Breast epithelium (tissue), 4 donors: ENCODE measurements around the gene ETV2. TPM values are rescaled to one million over a fixed set of nuclear protein-coding genes. Genes with fewer than 3 reads are reported as not detected.
"Not testable (repeated sequence)": the region's sequence is repeated elsewhere in the genome, so short reads cannot be mapped to it uniquely, and the experiment has no call there.

Source experiments
- DNase-seq, 2 donors: peaks; one replicate each; pipeline ENCODE4 v3.0.0-alpha.2; 2019; ENCODE audit warnings: low spot score in 2 of 2
- H3K27ac ChIP-seq, 2 donors: fragments of 200-600 bp; sonication (generic) in 1 of 2; one replicate each; pipeline ENCODE4 v1.5.1; 2016 to 2019; ENCODE audit warnings: mild to moderate bottlenecking in 1 of 2
- H3K27me3 ChIP-seq, 2 donors: fragments of 200-600 bp; sonication (generic) in 1 of 2; one replicate each; pipeline versions ENCODE4 v1.5.1 to v1.6.0; 2017 to 2019; ENCODE audit warnings: control low read depth in 1 of 2, mild to moderate bottlenecking in 1 of 2
- H3K36me3 ChIP-seq: fragments of 200-600 bp; one replicate; pipeline ENCODE4 v1.5.1; 2019
- H3K4me1 ChIP-seq, 2 donors: fragments of 200-600 bp; sonication (generic); one replicate each; pipeline ENCODE4 v1.5.1; 2016 to 2019; ENCODE audit warnings: control low read depth in 1 of 2
- H3K4me3 ChIP-seq, 3 donors: fragments of 200-600 bp; sonication (generic); 1 replicate in 2 of 3; 2 replicates in 1 of 3; pipeline ENCODE4 v1.5.1; 2016 to 2019; ENCODE audit warnings: mild to moderate bottlenecking in 3 of 3, moderate library complexity in 2 of 3
- H3K9me3 ChIP-seq, 2 donors: fragments of 200-600 bp; sonication (generic) in 1 of 2; one replicate each; pipeline ENCODE4 v1.5.1; 2016 to 2019; ENCODE audit warnings: control low read depth in 1 of 2
- POLR2A ChIP-seq: fragments of 450-650 bp; IDR thresholded peaks from one replicate; pipeline ENCODE4 v1.6.1; 2016; ENCODE audit warnings: antibody characterized with exemption, mild to moderate bottlenecking, moderate library complexity
- POLR2AphosphoS5 ChIP-seq, 3 donors: sonication (generic); formaldehyde crosslinking; IDR thresholded peaks; one replicate each; pipeline ENCODE4 v1.6.1; 2017; ENCODE audit warnings: antibody characterized with exemption in 3 of 3
- intact Hi-C: fragments of 100-400 bp; cut with DNase I; formaldehyde crosslinking; loops from one replicate; pipeline ENCODE4 v1.15.1; 2023; ENCODE audit warnings: low total_unique reads
- total RNA-seq, 3 donors: library from RNA; depleted of rRNA; stranded (reverse); fragments of >200 nt; gene quantifications; one replicate each; pipeline ENCODE4 v1.1.0, GENCODE V29; 2016
- TF ChIP-seq, protein P1 (sequence below), 3 donors: fragments of 450-650 bp; IDR thresholded peaks; one replicate each; pipeline ENCODE4 v1.5.1; 2016 to 2017; ENCODE audit warnings: antibody characterized with exemption in 3 of 3, mild to moderate bottlenecking in 3 of 3, moderate library complexity in 3 of 3

Gene ETV2
- total RNA-seq = under 1 TPM in 1 of 3 donors, not detected in 2; 0.59 TPM

GRCh38 chr19:35641515-35642151, at the start of gene ETV2:
ETV2 (plus strand) TSS chr19:35641745; CDS start chr19:35642461, 716 bp downstream.
- DNase-seq = no peak
- H3K4me1 ChIP-seq = no peaks in the 10 kb centered on the region
- H3K36me3 ChIP-seq = no peaks in the 10 kb centered on the region
- H3K27me3 ChIP-seq = no peaks in the 10 kb centered on the region
- H3K27ac ChIP-seq = no peak within 1 kb of the TSS
- H3K9me3 ChIP-seq = no peaks in the 10 kb centered on the region
- no peak for TF ChIP-seq POLR2A
- TF ChIP-seq, protein P1, sequence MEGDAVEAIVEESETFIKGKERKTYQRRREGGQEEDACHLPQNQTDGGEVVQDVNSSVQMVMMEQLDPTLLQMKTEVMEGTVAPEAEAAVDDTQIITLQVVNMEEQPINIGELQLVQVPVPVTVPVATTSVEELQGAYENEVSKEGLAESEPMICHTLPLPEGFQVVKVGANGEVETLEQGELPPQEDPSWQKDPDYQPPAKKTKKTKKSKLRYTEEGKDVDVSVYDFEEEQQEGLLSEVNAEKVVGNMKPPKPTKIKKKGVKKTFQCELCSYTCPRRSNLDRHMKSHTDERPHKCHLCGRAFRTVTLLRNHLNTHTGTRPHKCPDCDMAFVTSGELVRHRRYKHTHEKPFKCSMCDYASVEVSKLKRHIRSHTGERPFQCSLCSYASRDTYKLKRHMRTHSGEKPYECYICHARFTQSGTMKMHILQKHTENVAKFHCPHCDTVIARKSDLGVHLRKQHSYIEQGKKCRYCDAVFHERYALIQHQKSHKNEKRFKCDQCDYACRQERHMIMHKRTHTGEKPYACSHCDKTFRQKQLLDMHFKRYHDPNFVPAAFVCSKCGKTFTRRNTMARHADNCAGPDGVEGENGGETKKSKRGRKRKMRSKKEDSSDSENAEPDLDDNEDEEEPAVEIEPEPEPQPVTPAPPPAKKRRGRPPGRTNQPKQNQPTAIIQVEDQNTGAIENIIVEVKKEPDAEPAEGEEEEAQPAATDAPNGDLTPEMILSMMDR (IDR thresholded peaks at IDR 0.05) = no peak
- no peak for TF ChIP-seq POLR2AphosphoS5 (IDR thresholded peaks at IDR 0.05)
- no peak within 1 kb of the TSS for H3K4me3 ChIP-seq
- intact Hi-C loops = no loop called here

GRCh38 chr19:35592226-35592625, 49.3 kb upstream of the ETV2 start:
- peaks cover 0 to 4% of the 10 kb centered on the region in 2 donors for H3K27me3 ChIP-seq
- DNase-seq = no peak
- intact Hi-C loops = no loop called here

GRCh38 chr19:35595026-35595425, 46.5 kb upstream of the ETV2 start:
- H3K4me3 ChIP-seq, H3K27ac ChIP-seq, DNase-seq, H3K27me3 ChIP-seq, H3K9me3 ChIP-seq, intact Hi-C loops, H3K4me1 ChIP-seq, H3K36me3 ChIP-seq: not testable (repeated sequence)

More at GRCh38 chr19:35592226-35592625, 49.3 kb upstream of the ETV2 start:
- H3K36me3 ChIP-seq = no peaks in the 10 kb centered on the region
- no peaks in the 10 kb centered on the region for H3K9me3 ChIP-seq
- TF ChIP-seq POLR2AphosphoS5 (IDR thresholded peaks at IDR 0.05) (no peak), POLR2A (no peak)
- TF ChIP-seq, protein P1 (IDR thresholded peaks at IDR 0.05) = peak in 2 of 3 donors; percentile 33 to 34
- H3K27ac ChIP-seq = no peak overlapping the region
- no peak overlapping the region for H3K4me3 ChIP-seq
- no peaks in the 10 kb centered on the region for H3K4me1 ChIP-seq

- TF ChIP-seq, protein P1 (IDR thresholded peaks at IDR 0.05) = no peak
- no peak for TF ChIP-seq POLR2AphosphoS5 (IDR thresholded peaks at IDR 0.05)
- TF ChIP-seq POLR2A = no peak
- Histone ChIP-seq H3K4me1 (no peaks in the 10 kb centered on the region), H3K4me3 (no peak overlapping the region), H3K27me3 (peaks cover 0 to 4% of the 10 kb centered on the region in 2 donors), H3K36me3 (no peaks in the 10 kb centered on the region), H3K27ac (no peak overlapping the region), H3K9me3 (no peaks in the 10 kb centered on the region)
- DNase-seq = no peak
- intact Hi-C loops = no loop called here
Measured at GRCh38 chr19:35595928-35596327, 45.6 kb upstream of the ETV2 start.

DNA sequence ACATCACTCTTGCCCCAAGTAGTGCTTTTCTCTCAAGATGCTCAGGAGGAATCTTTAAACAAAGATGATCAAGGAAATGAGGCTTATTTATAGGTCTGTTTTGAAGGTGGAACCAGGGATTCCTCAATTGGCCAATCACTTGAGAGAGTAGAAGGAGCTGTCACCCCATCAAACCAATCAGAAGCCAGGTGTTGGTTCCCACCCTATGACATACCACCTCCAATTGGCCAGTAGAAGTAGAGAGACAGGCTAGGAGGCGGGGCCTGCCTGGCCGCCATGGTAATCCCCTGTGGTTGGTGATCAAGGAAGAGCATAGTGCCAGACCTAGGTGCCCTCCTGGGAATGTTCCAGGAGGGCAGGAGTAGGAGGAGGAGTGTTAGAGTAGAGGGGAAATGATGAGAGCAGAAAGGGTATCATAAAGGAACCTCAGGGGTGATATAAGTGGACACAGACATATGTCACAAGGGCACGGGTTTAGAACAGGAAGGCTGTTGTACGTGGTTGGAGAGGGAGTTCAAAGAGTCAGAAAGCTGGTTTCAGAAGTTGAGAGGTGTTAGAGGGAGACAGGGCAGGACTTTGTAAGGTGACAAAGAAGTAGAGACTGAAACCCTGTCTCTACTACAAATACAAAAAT, 45.1 kb upstream of the ETV2 start:
- TF ChIP-seq POLR2A (no peak), POLR2AphosphoS5 (IDR thresholded peaks at IDR 0.05) (no peak)
- TF ChIP-seq, protein P1 (IDR thresholded peaks at IDR 0.05) = no peak
- no peak for DNase-seq
- intact Hi-C loops = no loop called here

More for the DNA sequence above, 45.1 kb upstream of the ETV2 start:
- H3K4me3 ChIP-seq = no peak overlapping the region
- no peak overlapping the region for H3K27ac ChIP-seq
- H3K36me3 ChIP-seq = no peaks in the 10 kb centered on the region
- peaks cover 0 to 4% of the 10 kb centered on the region in 2 donors for H3K27me3 ChIP-seq
- H3K9me3 ChIP-seq = no peaks in the 10 kb centered on the region
- H3K4me1 ChIP-seq = no peaks in the 10 kb centered on the region
